Activated T-helper 1 cell treated with anti-CD3 and anti-CD28 coated beads, Interleukin-12 subunit alpha, Interleukin-12 subunit beta, Interleukin-2, Interleukin-4 antibody, amounts not matched to agents 30 ng/mL and 10 ng/mL and 1 ng/mL, durations not matched to agents 14 hours and 24 hours and 36 hours (primary cell): ENCODE measurements around the gene CDKN1A. TPM values are rescaled to one million over a fixed set of nuclear protein-coding genes. Genes with fewer than 3 reads are reported as not detected.
A peak's percentile ranks its signal among the peaks of the same experiment; 100 is the strongest.

ENCODE experiments used
- DNase-seq: peaks from one replicate; pipeline ENCODE4 v3.0.0; 2021; ENCODE audit warnings: low spot score
- H3K27ac Mint-ChIP-seq: one replicate; pipeline ENCODE4 v1.8.0; 2021; ENCODE audit warnings: mild to moderate bottlenecking, mixed read lengths
- H3K27me3 Mint-ChIP-seq: one replicate; pipeline ENCODE4 v1.8.0; 2022; ENCODE audit warnings: mild to moderate bottlenecking, moderate library complexity, mixed read lengths; ENCODE audit not compliant: insufficient read depth
- H3K36me3 Mint-ChIP-seq: one replicate; pipeline ENCODE4 v1.8.0; 2021; ENCODE audit warnings: low read depth, mixed read lengths
- H3K4me1 Mint-ChIP-seq: one replicate; pipeline ENCODE4 v1.8.0; 2021; ENCODE audit warnings: low read depth, mixed read lengths
- H3K4me3 Mint-ChIP-seq: one replicate; pipeline ENCODE4 v1.8.0; 2021; ENCODE audit warnings: mild to moderate bottlenecking, moderate library complexity, mixed read lengths
- H3K9me3 Mint-ChIP-seq: one replicate; pipeline ENCODE4 v1.8.0; 2021; ENCODE audit warnings: mixed read lengths
- intact Hi-C: fragments of 100-400 bp; cut with micrococcal nuclease; formaldehyde crosslinking; loops from one replicate; pipeline ENCODE4 v1.15.1; 2024
- total RNA-seq: library from RNA; stranded (reverse); gene quantifications from 2 replicates; pipeline ENCODE4 v1.2.3, GENCODE V29; 2022

The CDKN1A gene
- total RNA-seq, 1 donor from 2014 or later = 107 TPM

DNA sequence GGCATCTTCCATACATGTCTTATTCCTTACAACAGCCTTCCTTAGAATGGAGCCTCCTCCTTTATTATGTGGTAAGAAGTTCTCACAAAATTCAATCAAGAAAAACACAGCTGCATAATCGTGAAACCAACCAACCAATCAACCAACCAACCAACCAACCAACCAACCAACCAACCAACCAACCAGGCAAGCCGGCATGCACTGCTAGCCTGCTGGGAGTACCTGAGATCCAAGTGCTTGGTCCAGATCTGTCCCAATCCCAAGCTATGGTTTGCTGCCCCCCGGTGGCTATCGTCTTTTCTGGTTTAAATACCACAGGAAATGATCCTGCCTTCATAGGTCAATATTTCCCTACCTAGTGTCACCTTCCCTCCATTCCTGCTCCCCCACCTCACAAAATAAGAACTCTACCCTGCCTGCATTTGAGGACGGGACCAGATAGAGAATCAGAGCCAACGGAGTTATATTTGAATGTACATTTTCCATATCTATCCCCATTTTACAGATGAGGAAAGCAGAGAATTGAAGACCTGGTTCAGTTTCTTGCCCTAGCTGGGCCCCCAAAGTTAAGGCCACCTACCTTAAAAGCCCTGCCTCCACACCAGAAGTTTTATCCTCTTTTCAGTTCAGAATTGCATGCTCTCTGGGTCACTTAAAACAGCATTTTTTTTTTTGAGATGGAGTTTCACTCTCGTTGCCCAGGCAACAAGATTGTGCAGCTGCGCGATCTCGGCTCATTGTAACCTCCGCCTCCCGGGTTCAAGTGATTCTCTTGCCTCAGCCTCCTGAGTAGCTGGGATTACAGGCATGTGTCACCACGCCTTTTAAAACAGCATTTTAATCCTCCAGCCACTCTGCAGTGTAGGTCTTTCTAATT is 46.2 kb downstream of the CDKN1A start:
- DNase-seq = peak; percentile 13
- Mint-ChIP-seq H3K4me1 (peaks cover 47% of the 10 kb centered on the region), H3K27ac (no peak overlapping the region), H3K27me3 (no peaks in the 10 kb centered on the region), H3K4me3 (no peak overlapping the region), H3K36me3 (no peaks in the 10 kb centered on the region), H3K9me3 (no peaks in the 10 kb centered on the region)
- intact Hi-C loops = loop anchor here (1.0 kb wide), 1 partner anchor 109 kb away; no protein-coding TSS in a partner anchor

DNA sequence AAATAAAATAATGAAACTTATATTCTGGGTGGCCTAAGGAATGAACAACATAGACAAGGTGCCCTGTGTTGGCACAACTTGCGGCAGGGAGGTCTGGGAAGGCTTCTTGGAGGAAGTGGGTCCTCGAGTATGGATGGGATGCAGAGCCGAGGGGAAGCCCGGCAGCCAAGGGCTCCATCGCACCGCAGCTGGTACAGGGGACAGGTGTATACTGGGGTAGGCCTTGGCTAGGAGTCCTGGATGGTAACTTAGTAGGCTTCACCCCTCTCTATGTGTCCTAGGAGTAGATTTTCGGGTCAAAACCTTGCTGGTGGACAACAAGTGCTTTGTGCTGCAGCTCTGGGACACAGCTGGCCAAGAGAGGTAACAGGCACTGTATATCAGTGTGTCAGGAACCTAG is 47.1 kb downstream of the CDKN1A start:
- peaks cover 47% of the 10 kb centered on the region for H3K4me1 Mint-ChIP-seq
- no peak overlapping the region for H3K4me3 Mint-ChIP-seq
- intact Hi-C loops = no loop called here
- H3K9me3 Mint-ChIP-seq = no peaks in the 10 kb centered on the region
- no peaks in the 10 kb centered on the region for H3K36me3 Mint-ChIP-seq
- H3K27ac Mint-ChIP-seq = no peak overlapping the region
- DNase-seq = no peak
- H3K27me3 Mint-ChIP-seq = no peaks in the 10 kb centered on the region

DNA sequence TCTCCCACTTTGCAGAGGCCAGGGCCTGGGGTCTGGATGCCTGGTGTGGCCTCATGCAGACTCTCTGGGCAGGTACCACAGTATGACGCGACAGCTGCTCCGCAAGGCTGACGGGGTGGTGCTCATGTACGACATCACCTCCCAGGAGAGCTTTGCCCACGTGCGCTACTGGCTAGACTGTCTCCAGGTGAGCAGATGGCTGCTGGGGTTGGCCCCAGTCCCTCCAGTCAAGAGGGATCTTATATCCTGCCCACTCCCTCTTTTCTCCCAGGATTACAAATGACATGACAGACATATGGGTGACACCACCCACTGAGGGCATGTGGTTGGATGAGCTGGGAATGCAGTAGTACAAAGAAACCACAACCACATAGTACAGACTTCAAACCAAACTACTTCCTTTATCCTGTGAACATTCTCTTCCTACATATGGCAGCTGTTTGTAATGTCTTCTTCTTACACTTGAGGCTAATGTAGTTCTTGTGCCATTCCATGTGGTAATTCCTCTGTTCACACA is 49.0 kb downstream of the CDKN1A start:
- intact Hi-C loops = loop anchor here (2.0 kb wide), 1 partner anchor 31 kb away; the partner anchor contains the start of gene RAB44
- H3K4me3 Mint-ChIP-seq = no peak overlapping the region
- peaks cover 55% of the 10 kb centered on the region for H3K4me1 Mint-ChIP-seq
- H3K9me3 Mint-ChIP-seq = no peaks in the 10 kb centered on the region
- H3K27ac Mint-ChIP-seq = peak overlapping the region; percentile 14
- peak; percentile 8 for DNase-seq
- no peaks in the 10 kb centered on the region for H3K27me3 Mint-ChIP-seq
- H3K36me3 Mint-ChIP-seq = no peaks in the 10 kb centered on the region

DNA sequence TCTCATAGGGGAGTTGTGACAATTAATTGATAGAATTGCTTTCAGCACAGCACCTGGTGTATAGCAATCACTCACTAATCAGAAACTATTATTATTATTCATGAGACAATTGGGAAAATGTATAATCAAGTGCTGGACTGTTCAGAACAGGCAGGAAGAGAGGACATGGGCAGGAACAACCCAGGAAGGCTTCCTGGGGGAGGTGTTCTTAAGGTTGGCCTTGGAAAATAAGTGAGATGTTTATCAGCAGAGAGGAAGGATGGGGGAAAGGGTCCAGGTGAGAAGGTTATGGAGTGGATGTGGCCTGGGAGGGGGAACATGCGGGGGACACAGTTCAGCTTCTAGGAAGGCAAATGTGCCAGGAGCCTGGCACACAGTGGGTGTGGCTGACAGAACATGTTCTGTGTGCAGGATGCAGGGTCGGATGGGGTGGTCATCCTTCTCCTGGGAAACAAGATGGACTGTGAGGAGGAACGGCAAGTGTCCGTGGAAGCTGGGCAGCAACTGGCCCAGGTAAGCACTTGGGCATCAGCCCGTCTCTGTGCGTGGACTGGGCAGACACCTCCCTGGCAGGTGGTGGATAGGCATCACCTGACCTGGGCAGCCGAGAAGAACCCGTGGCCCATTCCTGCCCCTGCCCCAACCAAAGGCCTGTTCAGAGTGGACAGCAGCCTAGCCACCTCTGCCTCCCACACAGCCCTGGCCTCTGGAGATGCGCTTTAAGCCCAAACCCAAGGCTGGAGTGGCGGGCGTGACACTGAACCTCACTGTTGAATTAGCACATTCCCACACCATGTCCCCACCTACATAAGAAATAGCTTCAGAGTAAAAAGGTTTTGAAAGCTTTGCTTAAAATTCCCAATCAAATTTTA is 50.0 kb downstream of the CDKN1A start:
- Mint-ChIP-seq H3K27ac (peak overlapping the region; percentile 6), H3K27me3 (no peaks in the 10 kb centered on the region), H3K9me3 (no peaks in the 10 kb centered on the region)

DNA sequence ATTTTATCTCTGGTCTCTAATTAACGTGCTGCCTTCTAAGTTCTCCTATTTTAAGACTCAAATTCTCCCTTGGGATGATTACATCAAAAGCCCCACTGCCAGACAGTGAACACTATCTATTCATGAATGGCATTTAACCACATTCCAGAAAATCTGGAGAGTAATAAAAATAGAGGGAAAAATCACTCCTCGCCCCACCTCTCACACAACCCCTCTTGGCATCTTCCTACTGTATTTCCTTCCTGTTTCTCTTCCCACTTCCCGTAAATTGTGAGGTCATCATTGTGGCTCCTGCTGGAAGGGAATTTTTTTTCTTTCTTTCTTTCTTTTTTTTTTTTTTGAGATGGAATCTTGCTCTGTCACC is 50.6 kb downstream of the CDKN1A start:
- DNase-seq = no peak
- Mint-ChIP-seq H3K36me3 (no peaks in the 10 kb centered on the region), H3K9me3 (no peaks in the 10 kb centered on the region), H3K4me3 (no peak overlapping the region), H3K4me1 (peaks cover 67% of the 10 kb centered on the region), H3K27ac (peak overlapping the region; percentile 18), H3K27me3 (no peaks in the 10 kb centered on the region)
- intact Hi-C loops = no loop called here

More for the DNA sequence above, 50.0 kb downstream of the CDKN1A start:
- Mint-ChIP-seq H3K36me3 (no peaks in the 10 kb centered on the region), H3K4me3 (no peak overlapping the region), H3K4me1 (peaks cover 63% of the 10 kb centered on the region)
- intact Hi-C loops = no loop called here
- no peak for DNase-seq

DNA sequence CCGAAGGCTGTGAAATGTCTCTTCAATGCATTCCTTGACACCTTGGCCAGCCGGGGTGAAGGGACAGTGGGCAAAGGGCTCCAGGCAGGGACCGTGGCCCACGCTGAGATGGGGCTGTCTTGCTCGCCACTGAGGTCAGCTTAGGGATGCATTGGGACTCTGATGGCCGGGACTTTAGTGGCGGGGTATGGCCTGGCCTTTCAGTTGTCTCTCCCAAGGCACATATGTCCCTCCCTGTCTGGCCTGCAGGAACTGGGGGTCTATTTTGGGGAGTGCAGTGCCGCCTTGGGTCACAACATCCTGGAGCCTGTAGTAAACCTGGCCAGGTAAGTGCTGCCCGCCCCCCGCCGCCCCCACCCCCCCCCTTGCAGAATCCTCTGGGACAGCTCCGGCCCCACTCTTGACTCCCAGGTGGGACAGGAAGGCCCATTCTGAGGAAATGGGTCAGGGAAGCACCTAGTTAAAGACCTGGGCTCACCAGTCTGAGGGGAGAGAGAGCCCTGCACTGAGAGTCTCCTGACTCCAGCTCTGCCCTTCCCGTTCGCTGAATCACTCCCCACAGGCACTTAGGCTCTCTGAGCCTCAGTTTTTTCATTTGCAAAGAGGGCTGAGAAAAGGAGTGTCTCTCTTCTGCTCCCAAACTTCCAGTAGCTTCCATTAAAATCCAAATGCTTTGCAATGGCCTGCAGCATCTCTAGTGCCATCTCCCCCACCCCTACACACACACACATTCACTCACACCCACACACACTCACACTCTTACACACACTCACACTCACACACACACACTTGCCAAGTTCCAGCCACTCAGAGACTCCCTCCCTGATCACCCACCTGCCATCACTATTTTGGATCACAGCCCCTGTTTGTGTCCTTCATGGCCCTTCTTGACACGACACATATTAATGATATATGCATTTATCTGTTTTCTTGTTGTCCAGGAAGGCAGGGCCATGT is 52.2 kb downstream of the CDKN1A start:
- Mint-ChIP-seq H3K9me3 (no peaks in the 10 kb centered on the region), H3K4me3 (no peak overlapping the region)
- intact Hi-C loops = no loop called here

DNA sequence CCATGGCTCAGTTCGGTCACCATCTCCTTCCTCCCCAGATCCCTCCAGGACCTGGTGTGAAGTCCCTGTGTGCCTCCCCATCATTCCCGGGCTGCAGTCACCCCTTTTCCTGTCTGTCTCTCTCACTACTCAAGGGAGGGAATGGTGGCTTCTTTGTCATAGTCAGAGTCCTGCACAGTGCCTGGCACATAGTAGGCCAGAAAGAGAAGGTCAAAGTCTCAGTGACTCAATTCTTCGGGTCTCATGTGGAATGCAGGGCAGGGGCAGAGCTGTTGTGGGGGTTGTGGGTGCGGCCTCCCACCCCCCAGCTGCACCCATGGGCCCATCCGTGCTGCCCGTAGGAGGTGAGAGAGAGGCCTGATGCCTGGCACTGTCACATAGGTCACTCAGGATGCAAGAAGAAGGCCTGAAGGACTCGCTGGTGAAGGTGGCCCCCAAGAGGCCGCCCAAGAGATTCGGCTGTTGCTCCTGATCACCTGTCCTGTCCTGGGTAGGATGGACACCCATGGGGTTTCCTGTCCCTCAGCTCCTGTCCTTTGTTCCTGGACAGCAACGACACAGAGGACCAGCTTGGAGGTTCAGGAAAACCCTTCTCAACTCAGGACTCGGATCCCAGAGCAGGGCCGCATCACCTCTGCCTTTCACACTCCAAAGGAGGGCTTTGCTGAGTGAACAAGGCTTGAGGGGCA is 53.3 kb downstream of the CDKN1A start:
- H3K27me3 Mint-ChIP-seq = no peaks in the 10 kb centered on the region
- no peak for DNase-seq
- H3K4me3 Mint-ChIP-seq = no peak overlapping the region
- intact Hi-C loops = no loop called here
- no peak overlapping the region for H3K27ac Mint-ChIP-seq
- H3K4me1 Mint-ChIP-seq = peaks cover 56% of the 10 kb centered on the region
- no peaks in the 10 kb centered on the region for H3K36me3 Mint-ChIP-seq
- H3K9me3 Mint-ChIP-seq = no peaks in the 10 kb centered on the region

More for the DNA sequence above, 52.2 kb downstream of the CDKN1A start:
- peaks cover 64% of the 10 kb centered on the region for H3K4me1 Mint-ChIP-seq
- H3K27ac Mint-ChIP-seq = no peak overlapping the region
- no peaks in the 10 kb centered on the region for H3K36me3 Mint-ChIP-seq
- DNase-seq = no peak
- no peaks in the 10 kb centered on the region for H3K27me3 Mint-ChIP-seq

DNA sequence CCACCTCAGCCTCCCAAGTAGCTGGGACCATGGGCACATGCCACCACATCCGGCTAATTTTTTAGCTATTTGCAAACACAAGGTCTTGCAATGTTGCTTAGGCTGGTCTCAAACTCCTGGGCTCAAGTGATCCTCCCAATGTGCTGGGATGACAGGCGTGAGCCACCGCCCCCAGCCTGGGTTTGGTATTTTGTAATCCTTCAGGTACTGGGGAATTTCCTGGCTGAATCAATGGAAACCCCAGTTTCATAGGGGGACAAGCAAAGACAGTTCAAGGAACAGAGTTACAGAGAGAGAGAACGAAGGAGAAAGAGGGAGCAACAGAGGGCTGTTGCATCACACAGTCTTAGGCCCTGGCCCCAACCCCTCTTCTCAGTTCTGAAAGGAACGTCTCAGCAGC is 54.8 kb downstream of the CDKN1A start:
- DNase-seq = no peak
- Mint-ChIP-seq H3K4me3 (no peak overlapping the region), H3K4me1 (peaks cover 46% of the 10 kb centered on the region), H3K27ac (peak overlapping the region; percentile 26), H3K36me3 (no peaks in the 10 kb centered on the region), H3K27me3 (no peaks in the 10 kb centered on the region), H3K9me3 (no peaks in the 10 kb centered on the region)
- intact Hi-C loops = no loop called here

DNA sequence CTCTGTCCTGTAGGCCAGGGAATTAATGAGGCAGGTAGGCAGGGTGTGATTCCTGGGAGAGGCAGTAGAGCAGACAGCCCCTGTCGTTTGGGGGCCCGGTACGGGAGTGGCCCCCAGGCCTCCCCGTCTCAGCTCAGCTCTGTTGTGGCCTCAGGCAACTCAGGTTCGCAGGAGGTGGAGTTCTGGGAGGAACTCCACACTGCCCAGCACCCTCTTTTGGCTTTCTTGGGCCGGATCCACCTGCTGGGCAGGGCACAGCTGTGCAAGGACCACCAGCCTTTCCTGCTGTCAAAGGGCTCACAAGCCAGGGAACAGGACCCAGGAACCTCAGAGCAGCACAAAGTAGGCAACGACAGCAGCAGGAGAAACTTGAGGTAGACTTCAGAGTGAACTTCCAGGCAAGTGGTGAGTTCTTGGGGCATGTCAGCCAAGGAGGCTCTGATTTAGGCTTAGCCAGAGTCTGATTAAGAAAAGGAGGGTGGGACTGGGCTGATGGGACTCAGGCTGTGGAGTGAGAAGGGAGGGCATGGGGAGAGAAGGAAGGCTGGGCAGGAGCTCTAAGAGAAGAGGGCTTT is 56.1 kb downstream of the CDKN1A start:
- H3K27me3 Mint-ChIP-seq = no peaks in the 10 kb centered on the region
- H3K27ac Mint-ChIP-seq = peak overlapping the region; percentile 89
- intact Hi-C loops = loop anchor here (1.0 kb wide), 4 partner anchors 21 to 54 kb away; no protein-coding TSS in a partner anchor
- no peak for DNase-seq
- no peaks in the 10 kb centered on the region for H3K36me3 Mint-ChIP-seq
- H3K9me3 Mint-ChIP-seq = no peaks in the 10 kb centered on the region
- peaks cover 36% of the 10 kb centered on the region for H3K4me1 Mint-ChIP-seq
- peak overlapping the region; percentile 67 for H3K4me3 Mint-ChIP-seq

DNA sequence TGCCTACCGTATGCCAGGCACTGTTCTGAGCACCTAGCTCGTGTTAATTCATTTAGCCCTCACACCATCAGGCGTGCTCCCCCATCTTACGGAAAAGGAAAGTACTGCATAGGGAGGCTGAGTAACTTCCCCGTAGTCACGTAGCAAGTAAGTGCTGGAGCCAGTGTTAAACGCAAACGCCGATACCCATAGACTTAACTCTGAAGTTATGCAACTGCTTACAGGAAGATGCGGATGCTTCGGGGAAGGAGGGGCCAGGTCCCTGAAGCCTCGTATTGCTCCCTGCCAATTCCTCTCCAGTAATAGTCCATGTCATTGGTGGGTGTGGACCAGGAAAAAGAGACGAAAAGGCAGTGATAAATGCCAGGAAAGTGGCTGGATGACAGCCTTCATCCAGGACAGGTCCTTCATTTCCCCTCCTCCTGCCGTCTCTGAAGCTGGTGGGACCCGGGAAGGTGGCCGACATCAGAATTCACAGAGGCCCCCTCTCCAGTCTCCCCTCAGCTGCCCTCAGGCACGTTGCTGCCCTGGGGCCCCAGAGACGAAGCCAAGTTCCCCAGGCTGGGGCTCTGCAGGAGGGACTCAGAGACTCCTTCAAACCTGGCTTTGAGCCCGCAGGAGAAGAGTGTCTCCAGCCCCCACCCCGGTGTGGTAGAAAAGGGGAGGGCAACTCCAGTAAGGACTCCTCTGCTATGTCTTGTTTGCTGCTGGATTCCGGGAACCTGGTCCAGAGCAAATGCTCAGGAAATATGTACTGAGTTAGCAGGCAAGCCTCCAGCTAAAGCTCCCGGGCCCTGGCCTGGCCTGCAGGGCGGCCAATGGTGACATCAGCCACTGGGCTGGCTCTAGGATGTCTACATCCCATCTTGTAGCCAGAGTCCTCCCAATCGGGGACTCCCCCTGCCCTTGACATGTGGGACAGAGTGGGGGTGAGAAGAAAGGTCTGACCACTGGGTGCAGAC is 56.9 kb downstream of the CDKN1A start:
- H3K4me3 Mint-ChIP-seq = peak overlapping the region; percentile 67
- peak; percentile 54 for DNase-seq
- H3K27ac Mint-ChIP-seq = peak overlapping the region; percentile 89
- H3K9me3 Mint-ChIP-seq = no peaks in the 10 kb centered on the region
- no peaks in the 10 kb centered on the region for H3K36me3 Mint-ChIP-seq
- no peaks in the 10 kb centered on the region for H3K27me3 Mint-ChIP-seq
- H3K4me1 Mint-ChIP-seq = peaks cover 41% of the 10 kb centered on the region
- intact Hi-C loops = loop anchor here (1.0 kb wide), 4 partner anchors 20 to 55 kb away; no protein-coding TSS in a partner anchor
